Measurements from ENCODE around the gene DDX39A. TPM values are rescaled to one million over a fixed set of nuclear protein-coding genes. Genes with fewer than 3 reads are reported as not detected.

DDX39A gene
- polyA plus RNA-seq, 1 experiment: 25.7 TPM

DNA sequence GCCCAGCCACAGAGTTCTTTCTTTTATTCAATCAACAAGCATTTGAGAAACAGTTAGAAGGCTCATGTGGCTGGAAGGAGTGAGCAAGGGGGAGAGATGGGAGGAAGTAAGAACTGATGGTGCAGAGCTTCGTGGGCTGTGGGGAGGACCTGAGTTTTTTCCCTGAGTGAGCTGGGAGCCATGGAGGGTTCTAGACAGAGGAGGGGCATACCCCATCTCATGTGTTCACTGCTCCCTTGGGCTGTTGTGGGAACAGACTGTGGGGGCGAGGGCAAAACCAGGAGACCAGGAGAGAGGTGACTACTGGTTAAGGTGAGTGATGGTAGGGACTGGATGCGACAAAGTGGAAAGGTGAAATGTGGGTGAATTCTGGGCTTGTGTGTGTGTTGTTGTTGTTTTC, 11.6 kb upstream of the DDX39A start:
- Histone ChIP-seq H3K27me3 (ENCODE audit: control insufficient read depth, insufficient read depth, low read length) (no peaks in the 10 kb centered on the region), H3K27ac (ENCODE audit: low read depth, low read length) (no peak overlapping the region), H3K4me3 (ENCODE audit: low read depth, low read length) (no peak overlapping the region), H3K9me3 (ENCODE audit: control insufficient read depth, insufficient read depth, low read length) (no peaks in the 10 kb centered on the region; the same call in 1 of the 2 replicates)
- ChIA-PET CTCF (interaction anchor here (0.6 kb wide), 1 partner anchor 211 kb away, joined by 3 read pairs; no protein-coding TSS in a partner anchor), POLR2A (no interaction called here)
- no peak for DNase-seq (ENCODE audit: low read depth, low spot score)
- no peak for TF ChIP-seq CTCF (IDR thresholded peaks at IDR 0.05; ENCODE audit: low read depth, low read length)

DNA sequence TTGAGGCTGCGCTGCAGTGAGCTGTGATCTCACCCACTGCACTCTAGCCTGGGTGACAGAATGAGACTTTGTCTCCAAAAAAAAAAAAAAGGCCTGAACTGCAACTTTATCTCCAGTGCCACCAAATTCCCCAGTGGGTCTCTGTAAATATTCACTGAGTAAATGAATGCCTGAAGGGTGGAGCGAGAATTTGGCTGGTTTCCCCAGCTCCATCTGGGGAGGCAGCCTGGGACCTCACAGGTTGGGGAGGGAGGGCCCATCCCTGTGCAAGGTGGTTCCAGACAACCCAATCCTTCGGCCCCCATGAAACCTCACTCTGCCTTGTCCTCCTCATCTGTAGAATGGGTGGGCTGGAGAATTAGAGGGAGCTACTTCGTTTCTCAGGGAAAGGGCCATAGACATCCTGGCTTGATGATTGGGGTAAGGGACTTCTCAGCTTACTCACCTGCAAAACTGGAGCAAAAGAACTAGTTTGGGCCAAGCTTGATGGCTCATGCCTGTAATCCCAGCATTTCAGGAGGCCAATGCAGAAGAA, 9.8 kb upstream of the DDX39A start:
- POLR2A ChIA-PET: interaction anchor here (0.7 kb wide), 1 partner anchor 24 kb away, joined by 5 read pairs; no protein-coding TSS in a partner anchor
- H3K4me3 ChIP-seq (ENCODE audit: low read depth, low read length): no peak overlapping the region
- DNase-seq (ENCODE audit: low read depth, low spot score): no peak
- H3K27me3 ChIP-seq (ENCODE audit: control insufficient read depth, insufficient read depth, low read length): no peaks in the 10 kb centered on the region
- TF ChIP-seq CTCF (IDR thresholded peaks at IDR 0.05; ENCODE audit: low read depth, low read length): no peak
- CTCF ChIA-PET: interaction anchor here (0.6 to 1.2 kb wide), 4 partner anchors 14 to 293 kb away, joined by 3 to 8 read pairs (median 5); partner anchors contain the start of gene ASF1B
- no peak overlapping the region for H3K27ac ChIP-seq (ENCODE audit: low read depth, low read length)
- no peaks in the 10 kb centered on the region; the same call in 1 of the 2 replicates for H3K9me3 ChIP-seq (ENCODE audit: control insufficient read depth, insufficient read depth, low read length)

DNA sequence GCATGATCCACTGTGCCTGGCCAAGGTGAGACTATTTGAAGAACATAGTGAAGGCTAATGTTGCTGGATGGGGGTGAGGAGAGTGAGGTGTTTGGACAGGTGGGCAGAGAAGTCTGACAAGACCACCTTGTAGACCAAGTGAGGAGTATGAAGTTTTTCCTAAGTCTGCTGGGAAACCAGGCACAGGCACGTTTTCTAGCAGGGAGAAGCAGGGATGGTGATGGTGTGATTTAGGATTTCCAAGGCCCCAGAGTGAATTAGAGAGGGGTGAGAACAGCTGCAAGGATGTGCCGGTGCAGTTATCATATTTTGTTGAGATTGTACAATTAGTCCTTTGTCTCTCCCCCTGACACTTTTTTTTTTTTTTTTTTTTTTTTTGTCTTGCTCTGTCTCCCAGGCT, 8.3 kb upstream of the DDX39A start:
- Histone ChIP-seq H3K9me3 (ENCODE audit: control insufficient read depth, insufficient read depth, low read length) (no peaks in the 10 kb centered on the region), H3K4me3 (ENCODE audit: low read depth, low read length) (no peak overlapping the region), H3K27ac (ENCODE audit: low read depth, low read length) (no peak overlapping the region), H3K27me3 (ENCODE audit: control insufficient read depth, insufficient read depth, low read length) (no peaks in the 10 kb centered on the region)
- TF ChIP-seq CTCF (IDR thresholded peaks at IDR 0.05; ENCODE audit: low read depth, low read length): no peak
- CTCF ChIA-PET: no interaction called here
- POLR2A ChIA-PET: no interaction called here
- no peak for DNase-seq (ENCODE audit: low read depth, low spot score)

GRCh38 chr19:14425696-14426138, 6.6 kb upstream of the DDX39A start:
- POLR2A ChIA-PET: interaction anchor here (0.6 kb wide), 1 partner anchor 18 kb away, joined by 4 read pairs; no protein-coding TSS in a partner anchor
- peak; percentile 38 for DNase-seq (ENCODE audit: low read depth, low spot score)
- no peaks in the 10 kb centered on the region for H3K27me3 ChIP-seq (ENCODE audit: control insufficient read depth, insufficient read depth, low read length)
- H3K9me3 ChIP-seq (ENCODE audit: control insufficient read depth, insufficient read depth, low read length): no peaks in the 10 kb centered on the region
- H3K27ac ChIP-seq (ENCODE audit: low read depth, low read length): peak overlapping the region; percentile 2
- CTCF ChIA-PET: interaction anchor here (1.7 kb wide), 1 partner anchor 77 kb away, joined by 3 read pairs; no protein-coding TSS in a partner anchor
- no peak for TF ChIP-seq CTCF (IDR thresholded peaks at IDR 0.05; ENCODE audit: low read depth, low read length)
- no peak overlapping the region for H3K4me3 ChIP-seq (ENCODE audit: low read depth, low read length)

DNA sequence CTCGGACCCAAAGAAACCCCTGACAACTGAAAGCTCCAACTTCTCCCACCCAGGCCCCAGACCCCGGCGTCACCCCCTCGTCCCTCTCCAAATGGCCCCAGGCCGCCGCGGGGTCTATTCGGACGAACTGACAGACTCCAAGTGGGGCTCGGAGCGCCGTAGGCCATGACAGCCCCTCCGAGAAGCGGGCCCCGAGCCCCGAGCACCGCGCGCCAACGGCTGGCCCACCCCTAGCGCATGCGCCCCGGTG, 360 bp downstream of the DDX39A start:
- Histone ChIP-seq H3K4me3 (ENCODE audit: low read depth, low read length) (peak overlapping the region; percentile 91), H3K27me3 (ENCODE audit: control insufficient read depth, insufficient read depth, low read length) (no peaks in the 10 kb centered on the region), H3K9me3 (ENCODE audit: control insufficient read depth, insufficient read depth, low read length) (no peaks in the 10 kb centered on the region; the same call in 1 of the 2 replicates), H3K27ac (ENCODE audit: low read depth, low read length) (peak overlapping the region; percentile 97)
- TF ChIP-seq CTCF (IDR thresholded peaks at IDR 0.05; ENCODE audit: low read depth, low read length): no peak
- ChIA-PET CTCF (interaction anchor here (1.7 to 1.8 kb wide), 2 partner anchors 61 to 282 kb away, joined by 5 to 6 read pairs; partner anchors contain the start of gene ASF1B), POLR2A (interaction anchor here (1.0 kb wide), 1 partner anchor 282 kb away, joined by 3 read pairs; the partner anchor contains the start of gene ASF1B)
- DNase-seq (ENCODE audit: low read depth, low spot score): no peak
